GM12878 (cell line): Measurements from ENCODE around the gene BAK1. TPM values are rescaled to one million over a fixed set of nuclear protein-coding genes. Genes with fewer than 3 reads are reported as not detected.

ENCODE experiments used
- ATF7 ChIP-seq: fragments of 450-650 bp; IDR thresholded peaks from 2 replicates; pipeline ENCODE4 v1.6.1; 2016; ENCODE audit warnings: low read depth, mild to moderate bottlenecking
- BHLHE40 ChIP-seq, 2 experiments: fragments of 450-650 bp in 1 of 2; IDR thresholded peaks; 2 replicates each; pipeline ENCODE4 v1.6.1; 2011 to 2017; ENCODE audit warnings: low read depth in 2 of 2, borderline replicate concordance in 1 of 2, improper control_type of control experiment in 1 of 2, low read length in 1 of 2, mild to moderate bottlenecking in 1 of 2
- CBX3 ChIP-seq: fragments of 200-600 bp; sonication (generic); IDR thresholded peaks from 2 replicates; pipeline ENCODE4 v1.6.1; 2016; ENCODE audit warnings: low read depth, borderline replicate concordance
- CBX5 ChIP-seq: sonication (generic); IDR thresholded peaks from 2 replicates; pipeline ENCODE4 v1.6.1; 2016; ENCODE audit warnings: low read depth, moderate library complexity, mild to moderate bottlenecking, inconsistent platforms
- CHD1 ChIP-seq: IDR thresholded peaks from 2 replicates; pipeline ENCODE4 v1.6.1; 2012; ENCODE audit warnings: low read depth, low read length, improper control_type of control experiment
- EP300 ChIP-seq, 2 experiments: fragments of 150-350 bp in 1 of 2; IDR thresholded peaks; 2 replicates each; pipeline ENCODE4 v1.6.1; 2011 to 2012; ENCODE audit warnings: low read depth in 2 of 2, low read length in 2 of 2, borderline replicate concordance in 1 of 2, improper control_type of control experiment in 1 of 2, inconsistent platforms in 1 of 2; ENCODE audit not compliant: control insufficient read depth in 1 of 2
- EZH2 ChIP-seq: IDR thresholded peaks from 2 replicates; pipeline ENCODE4 v1.6.1; 2012; ENCODE audit warnings: low read depth, mild to moderate bottlenecking, control low read depth, inconsistent platforms, low read length, borderline replicate concordance; ENCODE audit not compliant: control insufficient read depth
- GATAD2B ChIP-seq: fragments of 450-650 bp; conservative IDR thresholded peaks from 2 replicates; pipeline ENCODE4 v1.6.1; 2017; ENCODE audit warnings: low read depth, mild to moderate bottlenecking, moderate library complexity
- NFYA ChIP-seq: IDR thresholded peaks from 2 replicates; pipeline ENCODE4 v1.6.1; 2011; ENCODE audit warnings: low read depth, mild to moderate bottlenecking, low read length, improper control_type of control experiment, borderline replicate concordance
- PAX5 ChIP-seq: IDR thresholded peaks from 2 replicates; pipeline ENCODE4 v1.6.1; 2011; ENCODE audit warnings: low read depth, low read length, borderline replicate concordance
- RAD51 ChIP-seq: fragments of 450-650 bp; IDR thresholded peaks from 2 replicates; pipeline ENCODE4 v1.6.1; 2016; ENCODE audit warnings: moderate library complexity, mild to moderate bottlenecking, inconsistent platforms
- RFX5 ChIP-seq: IDR thresholded peaks from 2 replicates; pipeline ENCODE4 v1.6.1; 2011; ENCODE audit warnings: low read depth, low read length, improper control_type of control experiment
- STAT1 ChIP-seq: fragments of 450-650 bp; conservative IDR thresholded peaks from 2 replicates; pipeline ENCODE4 v1.6.1; 2014; ENCODE audit warnings: antibody characterized with exemption, mild to moderate bottlenecking
- TBL1XR1 ChIP-seq: IDR thresholded peaks from 2 replicates; pipeline ENCODE4 v1.6.1; 2012; ENCODE audit warnings: low read depth, low read length, improper control_type of control experiment
- TCF3 ChIP-seq: IDR thresholded peaks from 2 replicates; pipeline ENCODE4 v1.6.1; 2012; ENCODE audit warnings: low read depth, mild to moderate bottlenecking, low read length, borderline replicate concordance; ENCODE audit not compliant: insufficient read depth
- polyA plus RNA-seq, 11 experiments: library from polyadenylated mRNA; depleted of rRNA in 4 of 11; unstranded in 6 of 11; stranded (reverse) in 5 of 11; fragments of >200 nt; fragmentation: Nextera tagmentation in 4 of 11; fragmentation: Illumina TruSeq in 1 of 11; extraction: Ambion mirVana in 4 of 11; extraction: Trizol in 1 of 11; gene quantifications; 1 replicate in 1 of 11; 2 replicates in 10 of 11; pipeline versions ENCODE4 v1.2.1 to v1.2.3, GENCODE V29; 2011 to 2016; ENCODE audit warnings: inconsistent platforms in 2 of 11, missing spikeins in 2 of 11, low read depth in 1 of 11
- total RNA-seq, 4 experiments: library from RNA; depleted of rRNA in 3 of 4; stranded (reverse); fragments of >200 nt in 3 of 4; fragmentation: Illumina TruSeq in 1 of 4; extraction: Trizol in 1 of 4; gene quantifications; 2 replicates each; pipeline versions ENCODE4 v1.2.1 to v1.2.3, GENCODE V29; 2013 to 2021
- TF ChIP-seq, protein P1 (sequence below): fragments of 450-650 bp; IDR thresholded peaks from 2 replicates; pipeline ENCODE4 v1.6.1; 2017; ENCODE audit warnings: mild to moderate bottlenecking, low read depth, inconsistent platforms; ENCODE audit not compliant: poor library complexity, severe bottlenecking
- TF ChIP-seq, protein P2 (sequence below): fragments of 150-350 bp; IDR thresholded peaks from 2 replicates; pipeline ENCODE4 v1.6.1; 2014; ENCODE audit warnings: mild to moderate bottlenecking, low read depth, low read length
- TF ChIP-seq, protein P3 (sequence below): fragments of 450-650 bp; IDR thresholded peaks from 2 replicates; pipeline ENCODE4 v1.6.1; 2017; ENCODE audit warnings: mild to moderate bottlenecking, moderate library complexity
- TF ChIP-seq, protein P4 (sequence below): fragments of 450-650 bp; IDR thresholded peaks from 2 replicates; pipeline ENCODE4 v1.6.1; 2017; ENCODE audit warnings: borderline replicate concordance

Gene BAK1
- total and polyA plus RNA-seq, 10 of the 15 experiments (the other 5 are each of a cell fraction or from before 2014, with no cell fraction given) = 6.3 to 65.8 (median 29.6) TPM

DNA sequence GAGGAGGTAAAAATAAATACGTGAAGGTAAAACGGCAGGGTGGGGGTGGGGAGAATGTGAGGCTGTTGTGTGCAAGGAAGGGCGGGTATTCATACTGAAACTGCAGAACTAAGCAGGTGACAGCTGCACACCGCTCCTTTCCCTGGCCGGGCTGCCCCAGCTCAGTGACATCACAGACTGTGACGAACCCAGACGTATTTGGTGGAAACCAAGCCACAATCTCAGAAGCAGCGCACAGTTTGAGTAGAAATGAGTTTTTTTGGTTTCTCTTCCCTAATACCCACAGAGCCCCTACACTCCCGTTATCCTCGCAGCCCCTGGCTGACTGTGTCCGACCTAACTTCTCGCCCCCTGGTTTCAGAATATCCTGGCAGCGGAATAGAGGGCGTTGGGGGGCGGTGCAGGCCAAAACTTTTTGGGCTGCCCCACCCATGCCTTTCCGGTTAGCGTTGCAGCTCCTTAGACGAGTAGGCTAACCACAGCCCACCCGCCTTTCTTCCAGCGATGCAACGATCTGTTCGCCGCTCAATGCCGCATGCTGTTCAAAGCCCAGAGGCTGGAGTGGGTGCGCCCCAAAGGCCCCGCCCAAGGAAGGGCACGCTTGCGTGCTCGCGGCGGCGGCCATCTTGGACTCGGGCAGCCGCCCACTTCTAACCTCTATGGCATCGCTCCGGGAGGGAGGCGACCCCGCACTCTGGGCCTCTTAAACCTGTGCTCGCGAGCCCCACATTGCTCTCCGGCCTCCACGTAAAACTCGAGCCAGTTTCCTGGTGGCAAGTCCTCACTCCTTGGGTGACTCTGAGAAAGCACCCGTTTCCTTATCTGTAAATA lies 9.1 kb downstream of the BAK1 start (continued):
- TF ChIP-seq, protein P1, sequence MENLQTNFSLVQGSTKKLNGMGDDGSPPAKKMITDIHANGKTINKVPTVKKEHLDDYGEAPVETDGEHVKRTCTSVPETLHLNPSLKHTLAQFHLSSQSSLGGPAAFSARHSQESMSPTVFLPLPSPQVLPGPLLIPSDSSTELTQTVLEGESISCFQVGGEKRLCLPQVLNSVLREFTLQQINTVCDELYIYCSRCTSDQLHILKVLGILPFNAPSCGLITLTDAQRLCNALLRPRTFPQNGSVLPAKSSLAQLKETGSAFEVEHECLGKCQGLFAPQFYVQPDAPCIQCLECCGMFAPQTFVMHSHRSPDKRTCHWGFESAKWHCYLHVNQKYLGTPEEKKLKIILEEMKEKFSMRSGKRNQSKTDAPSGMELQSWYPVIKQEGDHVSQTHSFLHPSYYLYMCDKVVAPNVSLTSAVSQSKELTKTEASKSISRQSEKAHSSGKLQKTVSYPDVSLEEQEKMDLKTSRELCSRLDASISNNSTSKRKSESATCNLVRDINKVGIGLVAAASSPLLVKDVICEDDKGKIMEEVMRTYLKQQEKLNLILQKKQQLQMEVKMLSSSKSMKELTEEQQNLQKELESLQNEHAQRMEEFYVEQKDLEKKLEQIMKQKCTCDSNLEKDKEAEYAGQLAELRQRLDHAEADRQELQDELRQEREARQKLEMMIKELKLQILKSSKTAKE = peak; percentile 91
- TF ChIP-seq BHLHE40 (IDR thresholded peaks at IDR 0.05; ENCODE audit: borderline replicate concordance in 1 of 2, low read depth in 2 of 2, low read length in 1 of 2) = peak; percentile 91 to 92
- TF ChIP-seq NFYA = no peak
- TF ChIP-seq, protein P2, sequence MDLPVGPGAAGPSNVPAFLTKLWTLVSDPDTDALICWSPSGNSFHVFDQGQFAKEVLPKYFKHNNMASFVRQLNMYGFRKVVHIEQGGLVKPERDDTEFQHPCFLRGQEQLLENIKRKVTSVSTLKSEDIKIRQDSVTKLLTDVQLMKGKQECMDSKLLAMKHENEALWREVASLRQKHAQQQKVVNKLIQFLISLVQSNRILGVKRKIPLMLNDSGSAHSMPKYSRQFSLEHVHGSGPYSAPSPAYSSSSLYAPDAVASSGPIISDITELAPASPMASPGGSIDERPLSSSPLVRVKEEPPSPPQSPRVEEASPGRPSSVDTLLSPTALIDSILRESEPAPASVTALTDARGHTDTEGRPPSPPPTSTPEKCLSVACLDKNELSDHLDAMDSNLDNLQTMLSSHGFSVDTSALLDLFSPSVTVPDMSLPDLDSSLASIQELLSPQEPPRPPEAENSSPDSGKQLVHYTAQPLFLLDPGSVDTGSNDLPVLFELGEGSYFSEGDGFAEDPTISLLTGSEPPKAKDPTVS = peak; percentile 52; the same call in 1 of the 2 replicates
- TF ChIP-seq, protein P3, sequence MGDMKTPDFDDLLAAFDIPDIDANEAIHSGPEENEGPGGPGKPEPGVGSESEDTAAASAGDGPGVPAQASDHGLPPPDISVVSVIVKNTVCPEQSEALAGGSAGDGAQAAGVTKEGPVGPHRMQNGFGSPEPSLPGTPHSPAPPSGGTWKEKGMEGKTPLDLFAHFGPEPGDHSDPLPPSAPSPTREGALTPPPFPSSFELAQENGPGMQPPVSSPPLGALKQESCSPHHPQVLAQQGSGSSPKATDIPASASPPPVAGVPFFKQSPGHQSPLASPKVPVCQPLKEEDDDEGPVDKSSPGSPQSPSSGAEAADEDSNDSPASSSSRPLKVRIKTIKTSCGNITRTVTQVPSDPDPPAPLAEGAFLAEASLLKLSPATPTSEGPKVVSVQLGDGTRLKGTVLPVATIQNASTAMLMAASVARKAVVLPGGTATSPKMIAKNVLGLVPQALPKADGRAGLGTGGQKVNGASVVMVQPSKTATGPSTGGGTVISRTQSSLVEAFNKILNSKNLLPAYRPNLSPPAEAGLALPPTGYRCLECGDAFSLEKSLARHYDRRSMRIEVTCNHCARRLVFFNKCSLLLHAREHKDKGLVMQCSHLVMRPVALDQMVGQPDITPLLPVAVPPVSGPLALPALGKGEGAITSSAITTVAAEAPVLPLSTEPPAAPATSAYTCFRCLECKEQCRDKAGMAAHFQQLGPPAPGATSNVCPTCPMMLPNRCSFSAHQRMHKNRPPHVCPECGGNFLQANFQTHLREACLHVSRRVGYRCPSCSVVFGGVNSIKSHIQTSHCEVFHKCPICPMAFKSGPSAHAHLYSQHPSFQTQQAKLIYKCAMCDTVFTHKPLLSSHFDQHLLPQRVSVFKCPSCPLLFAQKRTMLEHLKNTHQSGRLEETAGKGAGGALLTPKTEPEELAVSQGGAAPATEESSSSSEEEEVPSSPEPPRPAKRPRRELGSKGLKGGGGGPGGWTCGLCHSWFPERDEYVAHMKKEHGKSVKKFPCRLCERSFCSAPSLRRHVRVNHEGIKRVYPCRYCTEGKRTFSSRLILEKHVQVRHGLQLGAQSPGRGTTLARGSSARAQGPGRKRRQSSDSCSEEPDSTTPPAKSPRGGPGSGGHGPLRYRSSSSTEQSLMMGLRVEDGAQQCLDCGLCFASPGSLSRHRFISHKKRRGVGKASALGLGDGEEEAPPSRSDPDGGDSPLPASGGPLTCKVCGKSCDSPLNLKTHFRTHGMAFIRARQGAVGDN = peak; percentile 34; the same call in 1 of the 2 replicates
- TF ChIP-seq RFX5 = peak; percentile 62; the same call in 1 of the 2 replicates
- TF ChIP-seq RAD51 = peak; percentile 68; the same call in 1 of the 2 replicates
- TF ChIP-seq TBL1XR1 = peak; percentile 94
- TF ChIP-seq TCF3 = peak; percentile 99
- peak; percentile 84; the same call in 1 of the 2 replicates for TF ChIP-seq CHD1
- TF ChIP-seq GATAD2B = no peak; the same call in 1 of the 2 replicates
- TF ChIP-seq STAT1 = 0 out of 2 replicates have a peak, but pooled peaks have one; percentile 16
- TF ChIP-seq CBX5 = peak; percentile 20; the same call in 1 of the 2 replicates
- TF ChIP-seq ATF7 = peak; percentile 98
- TF ChIP-seq CBX3 = no peak
- peak; percentile 94 for TF ChIP-seq PAX5
- TF ChIP-seq, protein P4, sequence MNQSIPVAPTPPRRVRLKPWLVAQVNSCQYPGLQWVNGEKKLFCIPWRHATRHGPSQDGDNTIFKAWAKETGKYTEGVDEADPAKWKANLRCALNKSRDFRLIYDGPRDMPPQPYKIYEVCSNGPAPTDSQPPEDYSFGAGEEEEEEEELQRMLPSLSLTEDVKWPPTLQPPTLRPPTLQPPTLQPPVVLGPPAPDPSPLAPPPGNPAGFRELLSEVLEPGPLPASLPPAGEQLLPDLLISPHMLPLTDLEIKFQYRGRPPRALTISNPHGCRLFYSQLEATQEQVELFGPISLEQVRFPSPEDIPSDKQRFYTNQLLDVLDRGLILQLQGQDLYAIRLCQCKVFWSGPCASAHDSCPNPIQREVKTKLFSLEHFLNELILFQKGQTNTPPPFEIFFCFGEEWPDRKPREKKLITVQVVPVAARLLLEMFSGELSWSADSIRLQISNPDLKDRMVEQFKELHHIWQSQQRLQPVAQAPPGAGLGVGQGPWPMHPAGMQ = no peak
- peak; percentile 98 to 99 for TF ChIP-seq EP300 (IDR thresholded peaks at IDR 0.05; ENCODE audit: borderline replicate concordance in 1 of 2, control insufficient read depth in 1 of 2, low read depth in 2 of 2, low read length in 2 of 2)
- TF ChIP-seq EZH2 = no peak
